Neural progenitor cell (in vitro differentiated cells): ENCODE results near the gene IDI1.

ENCODE experiments used
- CTCF ChIP-seq: fragments of 200-600 bp; sonication (generic); IDR thresholded peaks from 2 replicates; pipeline ENCODE4 v1.5.1; 2017; ENCODE audit warnings: antibody characterized with exemption, mild to moderate bottlenecking
- EZH2 ChIP-seq: fragments of 200-600 bp; sonication (generic); IDR thresholded peaks from 2 replicates; pipeline ENCODE4 v1.6.1; 2017; ENCODE audit warnings: antibody characterized with exemption, mild to moderate bottlenecking, moderate library complexity

GRCh38 chr10:996031-996430 is 52.9 kb downstream of the IDI1 start:
- TF ChIP-seq EZH2 (no peak), CTCF (no peak)
